Measurements from ENCODE around the gene BDKRB1.
"Not testable (repeated sequence)": the region's sequence is repeated elsewhere in the genome, so short reads cannot be mapped to it uniquely, and the experiment has no call there.

Gene BDKRB1

GRCh38 chr14:96235426-96235825, 20.6 kb upstream of the BDKRB1 start:
- no peak for DNase-seq

- DNase-seq = no peak
These were observed 18.4 kb upstream of the BDKRB1 start for GRCh38 chr14:96237641-96238040.

- no peak for DNase-seq
These were observed 17.2 kb upstream of the BDKRB1 start for GRCh38 chr14:96238676-96239265.

GRCh38 chr14:96239711-96240141, 16.3 kb upstream of the BDKRB1 start:
- DNase-seq = no peak

GRCh38 chr14:96240641-96241040, 15.4 kb upstream of the BDKRB1 start:
- no peak for DNase-seq

GRCh38 chr14:96242126-96242525, 13.9 kb upstream of the BDKRB1 start:
- DNase-seq = no peak

GRCh38 chr14:96243785-96244184, 12.2 kb upstream of the BDKRB1 start:
- DNase-seq = no peak

- not testable (repeated sequence) for DNase-seq
These were observed 10.9 kb upstream of the BDKRB1 start for GRCh38 chr14:96245074-96245473.

- DNase-seq = no peak
These were observed 10.1 kb upstream of the BDKRB1 start for GRCh38 chr14:96245710-96246538.

GRCh38 chr14:96246539-96246847, 9.5 kb upstream of the BDKRB1 start:
- no peak for DNase-seq

GRCh38 chr14:96247031-96247430, 9.0 kb upstream of the BDKRB1 start:
- no peak for DNase-seq

GRCh38 chr14:96249029-96249428, 7.0 kb upstream of the BDKRB1 start:
- DNase-seq = no peak

GRCh38 chr14:96250485-96250884, 5.5 kb upstream of the BDKRB1 start:
- DNase-seq = no peak

GRCh38 chr14:96251656-96252155, 4.3 kb upstream of the BDKRB1 start:
- DNase-seq = no peak

- no peak for DNase-seq
These were observed 3.5 kb upstream of the BDKRB1 start for GRCh38 chr14:96252323-96252998.

GRCh38 chr14:96252999-96253539, 2.9 kb upstream of the BDKRB1 start:
- DNase-seq = no peak

- DNase-seq = no peak
These were observed 1.3 kb upstream of the BDKRB1 start for GRCh38 chr14:96254687-96255086.

- no peak for DNase-seq
These were observed 397 bp downstream of the BDKRB1 start for GRCh38 chr14:96256407-96256806.

- no peak for DNase-seq
These were observed 1.0 kb downstream of the BDKRB1 start for GRCh38 chr14:96257056-96257455.

- DNase-seq = no peak
These were observed 1.9 kb downstream of the BDKRB1 start for GRCh38 chr14:96257900-96258299.

GRCh38 chr14:96260341-96260821, 4.4 kb downstream of the BDKRB1 start:
- no peak for DNase-seq

GRCh38 chr14:96261053-96261452, 5.0 kb downstream of the BDKRB1 start:
- DNase-seq = no peak
